ENCODE measurements around the gene SHANK1.

DNA sequence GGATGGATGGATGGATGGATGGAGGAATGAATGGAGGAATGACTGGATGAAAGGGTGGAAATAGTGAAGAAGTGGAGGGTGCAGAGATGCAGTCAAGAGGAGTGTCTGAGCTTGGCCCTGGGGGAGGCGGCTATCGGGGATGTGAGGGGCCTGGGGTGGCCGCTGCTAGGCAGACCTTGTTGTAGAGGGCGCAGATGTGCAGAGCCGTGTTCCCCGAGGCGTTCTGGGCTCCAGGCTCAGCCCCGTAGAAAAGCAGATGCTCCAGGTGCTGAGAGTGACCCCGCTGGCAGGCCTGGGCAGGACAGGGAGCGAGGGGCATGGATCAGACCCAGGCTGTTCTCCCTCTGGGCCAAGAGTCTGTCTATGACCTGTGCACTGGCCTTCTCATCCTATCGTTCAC, 8.4 kb downstream of the SHANK1 start:
- TF ChIP-seq YY1 (IDR thresholded peaks at IDR 0.05; ENCODE audit: insufficient read depth, insufficient read length): no peak
- TF ChIP-seq SUZ12 (IDR thresholded peaks at IDR 0.05; ENCODE audit: extremely low read depth, insufficient read depth, insufficient read length): no peak

All from NT2/D1 (cell line).